Raji (cell line): ENCODE data around the gene CACHD1.

ENCODE experiments used
- POLR2A ChIP-seq: IDR thresholded peaks from 2 replicates; pipeline ENCODE4 v1.6.1; 2011; ENCODE audit warnings: low read depth, low read length, control low read depth; ENCODE audit not compliant: insufficient read depth

CACHD1 gene

GRCh38 chr1:64540265-64540791 lies 70.4 kb downstream of the CACHD1 start:
- no peak for TF ChIP-seq POLR2A

GRCh38 chr1:64542118-64542517 lies 72.2 kb downstream of the CACHD1 start:
- TF ChIP-seq POLR2A, result no peak

- TF ChIP-seq POLR2A, result no peak
Observed at GRCh38 chr1:64543831-64544230, 73.9 kb downstream of the CACHD1 start.

GRCh38 chr1:64545118-64545843 lies 75.4 kb downstream of the CACHD1 start:
- no peak for TF ChIP-seq POLR2A

GRCh38 chr1:64546013-64546412 lies 76.1 kb downstream of the CACHD1 start:
- TF ChIP-seq POLR2A, result no peak

- no peak for TF ChIP-seq POLR2A
Observed at GRCh38 chr1:64549464-64550239, 79.7 kb downstream of the CACHD1 start.

GRCh38 chr1:64550510-64550909 lies 80.6 kb downstream of the CACHD1 start:
- no peak for TF ChIP-seq POLR2A

GRCh38 chr1:64550946-64551605 lies 81.1 kb downstream of the CACHD1 start:
- TF ChIP-seq POLR2A, result no peak

- TF ChIP-seq POLR2A, result no peak
Observed at GRCh38 chr1:64553285-64553684, 83.4 kb downstream of the CACHD1 start.

GRCh38 chr1:64555947-64556346 lies 86.0 kb downstream of the CACHD1 start:
- no peak for TF ChIP-seq POLR2A

- TF ChIP-seq POLR2A, result no peak
Observed at GRCh38 chr1:64561993-64562392, 92.1 kb downstream of the CACHD1 start.

GRCh38 chr1:64563958-64564565 lies 94.1 kb downstream of the CACHD1 start:
- TF ChIP-seq POLR2A, result no peak

GRCh38 chr1:64564891-64565290 lies 95.0 kb downstream of the CACHD1 start:
- no peak for TF ChIP-seq POLR2A

- no peak for TF ChIP-seq POLR2A
Observed at GRCh38 chr1:64567426-64568170, 97.7 kb downstream of the CACHD1 start.

- TF ChIP-seq POLR2A, result no peak
Observed at GRCh38 chr1:64568171-64568450, 98.2 kb downstream of the CACHD1 start.
